GM18951 (cell line): ENCODE results near the gene HLF.

Source experiments
- POLR2A ChIP-seq: IDR thresholded peaks from 4 replicates; pipeline ENCODE4 v1.6.1; 2011; ENCODE audit warnings: mild to moderate bottlenecking; ENCODE audit not compliant: insufficient read length, insufficient read depth; ENCODE audit errors: extremely low read depth
- in situ Hi-C: fragments of 300-500 bp; cut with MboI; formaldehyde crosslinking; loops from one replicate; pipeline ENCODE4 v1.12.0; 2022; ENCODE audit warnings: low sequenced_read_pairs, mixed read lengths, inconsistent platforms; ENCODE audit not compliant: unreplicated experiment

HLF gene

DNA sequence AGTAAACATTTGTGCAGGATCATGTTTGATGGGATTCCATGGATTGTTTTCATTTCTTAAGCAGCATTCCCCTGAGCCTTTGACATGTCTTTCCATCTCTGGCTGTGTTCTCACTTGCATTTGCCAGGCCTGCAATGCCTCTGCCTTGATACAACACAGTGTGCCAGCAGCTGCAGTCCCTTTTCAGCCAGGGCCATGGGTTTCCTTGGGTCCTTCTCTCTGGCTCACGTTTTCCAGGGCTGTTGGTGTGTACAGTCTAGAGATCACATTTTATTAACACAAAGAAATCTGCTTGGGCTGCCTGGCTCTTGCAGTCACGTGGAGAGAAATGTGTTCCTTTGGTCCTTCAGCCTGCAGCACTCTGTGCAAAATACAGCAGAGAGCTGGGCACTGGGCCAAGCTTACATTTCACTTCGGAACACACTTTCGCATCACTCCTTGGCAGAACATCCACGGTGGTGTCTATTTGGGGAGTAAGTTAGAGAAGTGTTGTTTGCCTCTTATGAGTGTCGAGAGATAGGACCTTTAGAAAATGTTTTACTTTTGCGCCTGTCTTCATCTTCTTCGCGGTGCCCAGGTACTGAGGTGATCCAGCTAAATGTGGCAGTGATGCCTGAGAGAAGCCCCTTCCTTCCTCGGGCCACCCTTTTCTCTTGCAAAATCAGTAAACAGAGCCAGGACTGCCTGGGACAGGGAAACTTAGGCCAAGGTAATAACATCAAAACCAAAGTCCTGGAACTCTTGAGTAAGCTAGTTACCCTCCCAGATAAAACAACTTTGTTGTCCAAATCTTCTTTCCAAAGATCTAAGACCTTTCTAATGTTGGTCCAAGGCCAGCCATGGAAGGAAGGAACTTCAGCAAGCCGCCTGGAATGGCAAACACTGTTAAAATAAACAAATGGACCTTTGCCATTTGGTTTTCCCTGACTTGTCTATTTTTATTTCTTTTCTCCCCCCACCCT lies 20.9 kb downstream of the HLF start:
- no peak for TF ChIP-seq POLR2A
- in situ Hi-C loops, result no loop called here

GRCh38 chr17:55286681-55287589 lies 22.2 kb downstream of the HLF start:
- no peak for TF ChIP-seq POLR2A
- in situ Hi-C loops, result no loop called here

GRCh38 chr17:55288356-55289105 lies 23.8 kb downstream of the HLF start:
- no peak for TF ChIP-seq POLR2A
- in situ Hi-C loops, result no loop called here

DNA sequence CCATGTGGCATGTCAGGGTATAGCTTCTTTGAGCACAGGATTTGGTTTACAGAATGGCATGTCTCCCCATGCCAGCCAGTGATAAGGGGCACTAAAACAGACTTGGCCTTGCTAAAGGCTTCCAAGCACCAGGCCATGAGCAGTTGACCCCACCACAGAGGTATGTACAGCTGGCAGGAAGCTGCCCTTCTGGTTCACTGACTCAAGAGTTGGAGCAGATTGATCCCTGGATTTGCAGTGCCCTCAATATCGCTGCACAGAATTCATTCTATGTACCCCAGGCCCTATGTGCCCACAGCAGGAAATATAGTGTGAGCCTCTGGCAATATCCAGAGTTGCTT lies 24.3 kb downstream of the HLF start:
- in situ Hi-C loops, result no loop called here

GRCh38 chr17:55289978-55290377 lies 25.2 kb downstream of the HLF start:
- in situ Hi-C loops, result loop anchor here (10.0 kb wide), 1 partner anchor 295 kb away; no protein-coding TSS in a partner anchor

More for the DNA sequence above, 24.3 kb downstream of the HLF start:
- no peak for TF ChIP-seq POLR2A

GRCh38 chr17:55290492-55291113 lies 25.8 kb downstream of the HLF start:
- no peak for TF ChIP-seq POLR2A
- in situ Hi-C loops, result loop anchor here (10.0 kb wide), 1 partner anchor 296 kb away; no protein-coding TSS in a partner anchor

More at GRCh38 chr17:55289978-55290377, 25.2 kb downstream of the HLF start:
- no peak for TF ChIP-seq POLR2A

- in situ Hi-C loops, result loop anchor here (10.0 kb wide), 1 partner anchor 296 kb away; no protein-coding TSS in a partner anchor
- TF ChIP-seq POLR2A, result no peak
Observed at GRCh38 chr17:55291114-55291507, 26.4 kb downstream of the HLF start.

DNA sequence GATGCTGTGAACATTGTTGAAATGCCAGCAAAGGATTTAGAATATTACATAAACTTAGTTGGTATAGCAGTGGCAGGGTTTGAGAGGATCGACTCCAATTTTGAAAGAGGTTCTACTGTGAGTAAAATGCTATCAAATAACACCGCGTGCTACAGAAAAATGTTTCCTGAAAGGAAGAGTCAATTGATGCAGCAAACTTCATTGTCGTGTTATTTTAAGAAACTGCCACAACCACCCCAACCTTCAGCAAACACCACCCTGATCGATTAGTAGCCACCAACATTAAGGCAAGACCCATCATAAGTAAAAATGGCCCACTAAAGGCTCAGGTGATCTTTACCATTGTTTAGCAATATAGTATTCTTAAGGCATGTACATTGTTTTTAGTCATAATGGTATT lies 27.3 kb downstream of the HLF start:
- in situ Hi-C loops, result loop anchor here (10.0 kb wide), 1 partner anchor 297 kb away; no protein-coding TSS in a partner anchor
- TF ChIP-seq POLR2A, result no peak

GRCh38 chr17:55294042-55294751 lies 29.4 kb downstream of the HLF start:
- in situ Hi-C loops, result loop anchor here (10.0 kb wide), 1 partner anchor 299 kb away; no protein-coding TSS in a partner anchor
- TF ChIP-seq POLR2A, result no peak

GRCh38 chr17:55295411-55296170 lies 30.8 kb downstream of the HLF start:
- in situ Hi-C loops, result loop anchor here (10.0 kb wide), 1 partner anchor 301 kb away; no protein-coding TSS in a partner anchor

More at GRCh38 chr17:55295411-55296170, 30.8 kb downstream of the HLF start:
- no peak for TF ChIP-seq POLR2A
